D341Med (cell line): ENCODE results near the gene UNCX.

Source experiments
- DNase-seq: peaks from one replicate; pipeline ENCODE4 v3.0.0; 2012; ENCODE audit warnings: low spot score

The UNCX gene

GRCh38 chr7:1232103-1232466, 587 bp upstream of the UNCX start:
- DNase-seq, result no peak

DNA sequence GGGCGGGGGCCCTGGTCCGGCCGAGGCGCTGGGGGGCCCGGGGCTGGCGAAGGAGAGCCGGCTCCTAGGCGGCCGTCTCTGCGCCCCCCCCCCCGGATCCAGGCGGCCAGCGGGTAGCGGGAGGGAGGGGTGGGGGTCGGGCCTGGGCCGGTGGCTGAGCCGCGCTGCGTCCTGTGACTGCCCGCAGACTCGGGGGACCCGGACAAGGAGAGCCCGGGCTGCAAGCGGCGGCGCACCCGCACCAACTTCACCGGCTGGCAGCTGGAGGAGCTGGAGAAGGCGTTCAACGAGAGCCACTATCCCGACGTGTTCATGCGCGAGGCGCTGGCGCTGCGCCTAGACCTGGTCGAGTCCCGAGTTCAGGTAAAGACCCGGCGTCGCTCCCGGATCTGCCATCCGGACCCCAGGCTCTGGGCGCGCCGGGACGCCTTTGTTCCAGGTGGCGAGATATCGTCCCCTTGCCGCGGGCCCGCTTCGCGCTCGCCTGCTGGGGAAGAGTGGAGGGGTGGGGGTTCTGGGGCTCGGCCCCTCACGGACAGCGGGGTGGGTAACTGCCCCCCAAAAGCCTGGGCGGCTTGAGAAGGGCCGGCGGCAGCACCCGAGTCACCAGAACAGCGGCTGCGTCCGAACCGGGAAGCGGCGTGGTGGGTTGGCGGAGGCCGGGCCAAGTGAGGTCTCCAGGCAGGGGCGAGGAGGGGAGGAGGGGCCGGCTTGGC, 819 bp downstream of the UNCX start:
- no peak for DNase-seq

GRCh38 chr7:1234049-1234880, 1.6 kb downstream of the UNCX start:
- DNase-seq, result no peak

GRCh38 chr7:1234881-1235500, 2.3 kb downstream of the UNCX start:
- DNase-seq, result no peak

- DNase-seq, result no peak
Measured at GRCh38 chr7:1235501-1236131, 2.9 kb downstream of the UNCX start.

GRCh38 chr7:1236132-1236661, 3.5 kb downstream of the UNCX start:
- no peak for DNase-seq

GRCh38 chr7:1236831-1237701, 4.4 kb downstream of the UNCX start:
- peak; percentile 75 for DNase-seq

DNA sequence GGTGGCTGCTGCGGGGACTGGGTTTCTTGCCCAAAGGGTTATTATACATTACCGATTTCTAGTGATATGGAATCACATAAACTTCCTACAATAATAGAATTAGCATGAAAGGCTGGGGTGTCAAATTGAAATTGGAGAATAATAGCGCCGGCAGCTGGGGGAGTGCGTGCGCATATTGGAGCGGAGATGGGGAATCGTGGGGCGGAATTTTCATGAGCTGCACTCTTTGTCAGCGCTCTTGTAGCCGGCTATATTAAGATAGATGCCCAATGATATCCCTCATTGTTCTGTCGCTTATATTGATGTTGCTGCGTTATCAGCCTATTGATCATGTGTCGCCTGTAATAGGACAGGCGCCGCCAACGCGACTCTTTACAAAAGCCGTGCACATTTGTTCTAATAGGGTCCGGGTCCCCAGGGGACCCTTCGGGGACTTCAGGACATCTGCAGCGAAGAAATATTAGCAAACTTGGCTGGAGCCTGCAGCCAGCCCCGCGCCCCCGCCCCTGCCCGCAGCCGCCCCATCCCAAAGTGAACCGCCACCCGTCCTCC, 5.1 kb downstream of the UNCX start:
- DNase-seq, result no peak

DNA sequence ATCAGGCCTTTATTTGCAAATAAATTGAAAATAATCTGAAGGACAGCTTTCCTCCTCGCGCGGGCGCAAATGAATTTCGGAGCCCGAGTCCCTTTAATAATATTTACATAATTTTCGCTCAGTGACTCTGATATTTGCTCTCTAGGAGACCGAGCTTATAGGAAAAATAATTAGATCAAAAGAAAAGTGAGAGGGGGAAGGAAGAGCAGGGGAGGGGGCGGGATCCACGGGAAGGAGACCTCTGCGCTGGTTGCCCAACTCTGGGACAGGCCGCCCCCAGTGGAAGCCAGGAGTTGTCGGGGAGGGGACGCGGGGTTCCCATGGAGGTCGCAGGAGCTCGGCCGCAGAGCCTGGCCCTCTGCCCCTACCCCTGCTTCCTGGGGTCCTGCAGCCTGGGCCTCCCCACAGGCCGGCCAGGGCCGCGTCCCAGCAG, 5.8 kb downstream of the UNCX start:
- no peak for DNase-seq

GRCh38 chr7:1238931-1239802, 6.5 kb downstream of the UNCX start:
- no peak for DNase-seq

- DNase-seq, result no peak
Measured at GRCh38 chr7:1239803-1240516, 7.3 kb downstream of the UNCX start.

- no peak for DNase-seq
Measured at GRCh38 chr7:1240517-1241257, 8.0 kb downstream of the UNCX start.

GRCh38 chr7:1241258-1241602, 8.6 kb downstream of the UNCX start:
- DNase-seq, result no peak

GRCh38 chr7:1241603-1242255, 9.1 kb downstream of the UNCX start:
- no peak for DNase-seq

GRCh38 chr7:1242256-1242605, 9.6 kb downstream of the UNCX start:
- no peak for DNase-seq

- no peak for DNase-seq
Measured at GRCh38 chr7:1242606-1243289, 10.1 kb downstream of the UNCX start.

DNA sequence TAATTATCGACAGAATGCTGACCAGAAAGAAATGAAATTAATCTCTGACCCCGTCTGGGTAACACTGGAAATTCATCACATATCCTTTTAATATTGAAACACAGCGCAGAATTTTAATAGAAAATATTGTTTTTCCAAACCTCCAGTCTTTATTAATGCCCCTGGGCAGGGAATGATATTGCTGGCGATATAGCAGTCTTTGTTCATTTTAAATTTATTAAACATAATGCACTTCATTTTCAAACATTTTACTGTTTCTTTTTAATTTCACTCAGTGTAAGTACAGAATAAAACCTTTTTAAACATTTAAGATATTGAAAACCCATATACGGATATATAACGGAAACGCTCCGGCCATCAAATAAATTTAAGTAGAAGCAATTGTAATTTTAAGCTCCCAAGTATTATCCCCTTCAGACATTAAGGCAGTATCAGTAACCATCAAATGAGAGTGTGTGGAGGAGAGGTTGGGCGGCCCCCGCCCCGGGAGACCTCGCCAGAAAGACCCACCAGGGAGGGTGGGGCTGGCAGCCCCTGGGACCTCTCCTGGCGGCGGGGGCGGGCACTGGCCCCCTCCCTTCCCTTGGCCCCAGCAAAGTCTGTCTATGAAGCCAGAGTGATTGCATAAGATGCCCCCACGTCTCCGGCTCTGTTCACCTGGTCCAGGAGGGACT, 10.8 kb downstream of the UNCX start:
- DNase-seq, result no peak
